GM12878 (cell line): Measurements from ENCODE around the gene GARS1.

Experiments used
- CTCF ChIP-seq, 3 experiments: IDR thresholded peaks in 2 of 3; conservative IDR thresholded peaks in 1 of 3; 2 replicates each; pipeline ENCODE4 v1.5.1; 2011; ENCODE audit warnings: low read depth in 3 of 3, low read length in 3 of 3, mild to moderate bottlenecking in 3 of 3, control low read depth in 2 of 3, moderate library complexity in 2 of 3, inconsistent platforms in 1 of 3, mixed read lengths in 1 of 3; ENCODE audit not compliant: control insufficient read depth in 2 of 3, insufficient read depth in 1 of 3; ENCODE audit errors: extremely low read depth in 1 of 3
- EZH2 ChIP-seq: IDR thresholded peaks from 2 replicates; pipeline ENCODE4 v1.6.1; 2012; ENCODE audit warnings: low read depth, mild to moderate bottlenecking, control low read depth, inconsistent platforms, low read length, borderline replicate concordance; ENCODE audit not compliant: control insufficient read depth
- NR2C2 ChIP-seq: IDR thresholded peaks from 2 replicates; pipeline ENCODE4 v1.6.1; 2011; ENCODE audit warnings: borderline replicate concordance, low read depth; ENCODE audit not compliant: control insufficient read depth, insufficient read length

- TF ChIP-seq EZH2 (no peak), NR2C2 (no peak), CTCF (IDR thresholded peaks at IDR 0.05 in 2 of 3, conservative IDR thresholded peaks at IDR 0.05 in 1 of 3; ENCODE audit: control insufficient read depth in 2 of 3, extremely low read depth in 1 of 3, insufficient read depth in 1 of 3, low read depth in 3 of 3, low read length in 3 of 3) (no peak)
Measured at GRCh38 chr7:30650421-30650808, 55.7 kb downstream of the GARS1 start.
